ENCODE data around the gene SLC39A2. TPM values are rescaled to one million over a fixed set of nuclear protein-coding genes. Genes with fewer than 3 reads are reported as not detected.

Gene SLC39A2
- total RNA-seq, 4 donors from 2014 or later: 1.0 to 1.1 TPM; not detected in 2

DNA sequence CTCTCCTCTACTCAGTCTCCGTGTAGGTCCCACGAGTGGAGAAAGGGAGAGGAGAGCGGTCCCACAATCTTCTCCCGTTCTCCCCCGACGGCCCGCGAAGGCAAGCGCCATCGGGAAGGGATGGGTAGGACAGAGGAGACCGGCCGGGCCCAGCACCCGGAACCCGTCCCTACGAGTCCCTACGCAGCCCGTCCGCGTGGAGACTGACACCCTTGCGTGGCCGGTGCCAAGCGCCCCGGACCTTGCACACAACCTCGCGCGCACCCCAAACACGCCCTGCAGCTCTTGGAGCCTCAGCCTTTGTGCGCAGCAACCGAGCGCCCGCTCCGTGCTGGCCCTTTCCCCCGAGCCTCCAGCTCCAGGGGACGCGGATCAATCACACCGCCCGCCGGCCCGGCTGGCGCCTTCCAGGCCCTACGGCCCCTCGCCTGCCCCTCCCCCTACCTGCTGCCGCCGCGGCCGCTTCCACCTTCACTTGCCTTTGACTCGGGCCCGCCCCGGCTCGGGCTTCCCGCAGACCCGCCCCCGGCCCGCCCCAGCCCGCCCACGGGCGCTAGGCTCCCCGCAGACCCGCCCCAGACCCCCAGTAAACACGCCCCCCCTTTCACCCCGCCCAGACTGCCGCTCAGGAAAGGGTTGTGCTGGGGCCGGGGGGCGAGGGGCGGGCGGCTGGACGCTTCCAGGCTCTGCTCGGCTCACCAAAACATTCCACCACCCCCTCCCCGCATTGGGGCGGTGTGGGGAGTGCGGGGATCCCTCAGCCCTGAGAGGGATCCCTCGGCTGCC is 25.7 kb downstream of the SLC39A2 start, which contains the start of gene NDRG2:
Gene NDRG2, minus strand, starts transcription at position 477 of the 786 bp plus-strand sequence. CDS start 1,746 bp downstream, outside the sequence.
- Histone ChIP-seq H3K27me3 (no peaks in the 10 kb centered on the region), H3K4me3 (peak within 1 kb of the TSS; percentile 76 to 94 (median 81)), H3K9me3 (no peaks in the 10 kb centered on the region), H3K4me1 (peaks cover 0 to 21% (median 3%) of the 10 kb centered on the region in 4 donors), H3K27ac (peak within 1 kb of the TSS; percentile 77 to 86 (median 82)), H3K36me3 (peaks cover 0 to 20% (median 0%) of the 10 kb centered on the region in 3 donors)
- TF ChIP-seq CTCF (IDR thresholded peaks at IDR 0.05) (no peak), POLR2A (IDR thresholded peaks at IDR 0.05) (peak; percentile 48 to 49)
- peak; percentile 84 to 93 (median 90) for DNase-seq

- TF ChIP-seq CTCF (IDR thresholded peaks at IDR 0.05) (peak in 1 of 6 experiments; percentile 12), POLR2A (IDR thresholded peaks at IDR 0.05) (no peak)
- H3K27ac ChIP-seq: peak overlapping the region; percentile 77 to 86 (median 82)
These were observed 26.5 kb downstream of the SLC39A2 start for GRCh38 chr14:21025371-21026273.

DNA sequence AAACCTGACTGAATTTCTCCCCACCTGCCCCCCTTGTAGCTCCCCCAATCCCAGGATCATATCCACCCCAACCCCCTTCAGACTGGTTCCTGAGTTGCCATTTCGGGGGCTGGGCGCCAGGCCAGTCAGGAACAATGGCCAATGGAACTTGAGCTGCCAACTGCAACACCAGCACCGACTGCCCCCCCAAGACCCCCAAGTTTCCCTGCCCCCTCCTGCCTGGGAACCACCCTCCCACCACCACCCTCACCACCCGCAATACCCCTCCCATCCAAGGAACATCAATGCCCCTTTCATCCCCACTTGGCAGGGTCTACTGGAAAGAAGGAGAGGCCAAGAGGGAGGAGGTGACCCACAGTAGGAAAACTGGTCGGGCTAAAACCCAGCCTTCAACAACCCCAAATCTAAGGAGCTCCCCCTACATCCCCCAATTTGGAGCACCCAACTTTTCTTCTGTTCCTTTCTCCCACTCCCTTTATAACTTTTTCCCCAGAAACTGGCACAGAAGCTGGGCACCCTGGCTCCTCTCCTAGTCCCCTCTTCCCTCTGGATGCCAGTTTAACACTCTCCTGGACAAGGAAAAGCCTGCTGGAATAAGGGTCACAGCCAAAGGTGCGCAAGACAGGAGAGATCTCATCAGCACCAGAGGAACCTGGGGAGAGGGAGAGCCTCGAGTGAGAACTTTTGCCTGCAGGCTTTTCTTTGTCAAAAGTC is 27.3 kb downstream of the SLC39A2 start:
- H3K36me3 ChIP-seq: peaks cover 0 to 5% (median 0%) of the 10 kb centered on the region in 3 donors
- H3K27me3 ChIP-seq: no peaks in the 10 kb centered on the region
- H3K4me1 ChIP-seq: peaks cover 0 to 21% (median 3%) of the 10 kb centered on the region in 4 donors
- no peaks in the 10 kb centered on the region for H3K9me3 ChIP-seq
- no peak for DNase-seq
- H3K27ac ChIP-seq: peak overlapping the region; percentile 77 to 86 (median 82)
- no peak overlapping the region for H3K4me3 ChIP-seq
- TF ChIP-seq POLR2A (IDR thresholded peaks at IDR 0.05) (no peak), CTCF (IDR thresholded peaks at IDR 0.05) (no peak)

More at GRCh38 chr14:21025371-21026273, 26.5 kb downstream of the SLC39A2 start:
- H3K27me3 ChIP-seq: no peaks in the 10 kb centered on the region
- peaks cover 0 to 13% (median 0%) of the 10 kb centered on the region in 3 donors for H3K36me3 ChIP-seq
- H3K4me1 ChIP-seq: peaks cover 0 to 21% (median 3%) of the 10 kb centered on the region in 4 donors
- H3K9me3 ChIP-seq: no peaks in the 10 kb centered on the region
- H3K4me3 ChIP-seq: peak overlapping the region; percentile 76 to 94 (median 81)
- peak; percentile 32 to 76 (median 63) for DNase-seq

GRCh38 chr14:21026988-21027315 is 27.9 kb downstream of the SLC39A2 start:
- no peak for DNase-seq
- Histone ChIP-seq H3K4me3 (no peak overlapping the region), H3K27ac (peak overlapping the region in 3 of 4 donors; percentile 77 to 86 (median 86)), H3K36me3 (no peaks in the 10 kb centered on the region), H3K27me3 (no peaks in the 10 kb centered on the region), H3K4me1 (peaks cover 0 to 21% (median 3%) of the 10 kb centered on the region in 4 donors), H3K9me3 (no peaks in the 10 kb centered on the region)
- no peak for TF ChIP-seq CTCF (IDR thresholded peaks at IDR 0.05)
- no peak for TF ChIP-seq POLR2A (IDR thresholded peaks at IDR 0.05)

DNA sequence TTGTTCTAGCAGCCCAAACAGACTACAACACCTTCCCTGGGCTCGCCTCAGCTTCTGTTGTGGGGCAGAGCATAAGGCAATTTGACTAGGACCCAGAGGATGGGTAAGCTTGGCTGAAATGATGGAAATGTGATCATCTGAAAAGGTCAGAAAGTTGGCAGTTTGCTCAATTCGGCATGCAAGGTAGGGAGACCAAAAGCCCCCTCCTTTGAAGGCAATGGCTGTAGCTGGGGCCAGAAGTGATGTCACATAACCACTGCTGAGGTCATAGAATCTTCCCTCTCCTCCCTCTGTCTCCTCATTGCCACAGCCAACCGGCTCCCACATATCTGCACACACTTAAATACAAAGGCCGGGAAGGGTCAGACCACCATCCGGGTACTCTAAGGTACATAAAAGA is 30.8 kb downstream of the SLC39A2 start, which contains the start of gene TPPP2:
Gene TPPP2, plus strand, starts transcription at position 301 of the 400 bp plus-strand sequence. CDS start 365 bp downstream, outside the sequence.
- Histone ChIP-seq H3K4me3 (no peak within 1 kb of the TSS), H3K27ac (no peak within 1 kb of the TSS), H3K9me3 (no peaks in the 10 kb centered on the region), H3K4me1 (peaks cover 0 to 6% (median 3%) of the 10 kb centered on the region in 4 donors), H3K36me3 (no peaks in the 10 kb centered on the region), H3K27me3 (no peaks in the 10 kb centered on the region)
- no peak for TF ChIP-seq CTCF (IDR thresholded peaks at IDR 0.05)
- DNase-seq: no peak
